GM18861 (cell line): ENCODE results near the gene NCAPH2.
A peak's percentile ranks its signal among the peaks of the same experiment; 100 is the strongest.
"Not testable (repeated sequence)": the region's sequence is repeated elsewhere in the genome, so short reads cannot be mapped to it uniquely, and the experiment has no call there.

Experiments used
- ATAC-seq: cut with Tn5 transposase; IDR thresholded peaks from one replicate; pipeline ENCODE4 v1.9.1; 2021; ENCODE audit not compliant: unreplicated experiment

Gene NCAPH2

DNA sequence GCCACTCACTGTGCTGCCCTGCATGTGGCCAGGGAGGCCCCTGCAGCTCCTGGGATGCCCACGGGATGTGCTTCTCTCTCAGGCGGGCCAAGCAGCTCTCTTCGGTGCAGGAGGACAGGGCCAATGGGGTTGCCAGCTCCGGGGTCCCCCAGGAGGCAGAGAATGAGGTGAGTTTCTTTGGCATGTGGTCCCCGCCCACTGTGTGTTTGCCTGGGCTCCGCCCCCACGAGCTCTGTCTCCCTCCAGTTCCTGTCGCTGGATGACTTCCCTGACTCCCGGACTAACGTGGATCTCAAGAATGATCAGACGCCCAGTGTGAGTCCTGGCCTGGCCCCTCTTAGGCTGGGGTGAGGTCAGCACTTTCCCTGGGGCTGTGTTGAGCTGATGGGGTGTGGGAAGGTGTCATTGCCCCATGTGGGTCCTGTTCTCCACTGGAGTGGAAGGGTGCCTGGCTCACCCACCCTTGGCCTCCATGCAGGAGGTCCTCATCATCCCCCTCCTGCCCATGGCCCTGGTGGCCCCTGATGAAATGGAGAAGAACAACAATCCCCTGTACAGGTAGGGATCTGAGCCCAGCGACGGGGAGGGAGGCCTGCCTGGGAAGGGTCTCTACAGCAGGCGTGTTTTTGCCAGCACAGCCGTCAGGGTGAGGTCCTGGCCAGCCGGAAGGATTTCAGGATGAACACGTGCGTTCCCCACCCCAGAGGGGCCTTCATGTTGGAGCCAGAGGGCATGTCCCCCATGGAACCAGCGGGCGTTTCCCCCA lies 9.7 kb downstream of the NCAPH2 start:
- no peak for ATAC-seq

DNA sequence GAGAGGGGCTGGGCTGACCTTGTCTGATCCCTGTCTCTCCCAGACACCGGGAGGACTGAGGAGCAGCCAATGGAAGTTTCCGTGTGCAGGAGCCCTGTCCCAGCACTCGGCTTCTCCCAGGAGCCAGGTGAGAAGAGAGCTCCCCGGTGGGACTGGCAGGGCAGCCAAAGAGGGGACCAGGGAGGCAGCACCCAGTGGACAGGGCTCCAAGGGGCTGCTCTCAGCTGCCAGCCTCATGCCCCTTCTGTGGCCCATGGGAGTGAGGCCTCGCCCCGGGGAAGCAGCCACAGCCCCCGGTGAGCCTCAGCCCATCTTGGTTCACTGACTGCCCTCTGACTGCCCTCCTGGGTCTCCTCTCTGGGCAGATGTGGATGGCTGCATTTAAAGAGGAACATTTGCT lies 10.6 kb downstream of the NCAPH2 start:
- no peak for ATAC-seq

- ATAC-seq, result no peak
Measured at GRCh38 chr22:50519151-50519550, 11.1 kb downstream of the NCAPH2 start.

GRCh38 chr22:50520184-50520583 lies 12.2 kb downstream of the NCAPH2 start:
- not testable (repeated sequence) for ATAC-seq

GRCh38 chr22:50520826-50521453 lies 12.9 kb downstream of the NCAPH2 start:
- ATAC-seq, result no peak

GRCh38 chr22:50521710-50522109 lies 13.7 kb downstream of the NCAPH2 start:
- ATAC-seq, result no peak

DNA sequence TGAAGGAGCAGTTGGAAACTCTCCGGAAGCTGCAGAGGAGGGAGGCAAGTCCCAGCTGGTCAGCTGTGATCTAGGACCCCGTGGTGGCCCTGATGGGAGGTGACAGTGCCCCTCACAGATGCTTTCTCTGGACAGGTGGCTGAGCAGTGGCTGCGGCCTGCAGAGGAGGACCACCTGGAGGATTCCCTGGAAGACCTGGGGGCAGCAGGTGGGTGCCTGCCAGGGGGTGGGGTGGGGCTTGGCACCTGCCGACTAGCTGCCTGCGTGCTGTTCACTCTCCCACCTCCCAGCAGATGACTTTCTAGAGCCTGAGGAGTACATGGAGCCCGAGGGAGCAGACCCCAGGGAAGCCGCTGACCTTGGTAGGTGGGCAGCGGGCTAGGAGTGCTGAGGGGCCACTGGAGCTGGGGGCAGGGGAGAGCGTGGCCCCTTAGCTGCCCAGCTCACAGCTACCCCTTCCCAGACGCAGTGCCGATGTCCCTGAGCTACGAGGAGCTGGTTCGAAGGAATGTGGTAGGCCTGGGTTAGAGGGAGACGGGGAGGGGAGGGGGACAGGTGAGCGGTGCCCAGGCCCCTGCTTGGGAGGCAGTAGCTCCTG lies 14.3 kb downstream of the NCAPH2 start:
- ATAC-seq, result no peak

DNA sequence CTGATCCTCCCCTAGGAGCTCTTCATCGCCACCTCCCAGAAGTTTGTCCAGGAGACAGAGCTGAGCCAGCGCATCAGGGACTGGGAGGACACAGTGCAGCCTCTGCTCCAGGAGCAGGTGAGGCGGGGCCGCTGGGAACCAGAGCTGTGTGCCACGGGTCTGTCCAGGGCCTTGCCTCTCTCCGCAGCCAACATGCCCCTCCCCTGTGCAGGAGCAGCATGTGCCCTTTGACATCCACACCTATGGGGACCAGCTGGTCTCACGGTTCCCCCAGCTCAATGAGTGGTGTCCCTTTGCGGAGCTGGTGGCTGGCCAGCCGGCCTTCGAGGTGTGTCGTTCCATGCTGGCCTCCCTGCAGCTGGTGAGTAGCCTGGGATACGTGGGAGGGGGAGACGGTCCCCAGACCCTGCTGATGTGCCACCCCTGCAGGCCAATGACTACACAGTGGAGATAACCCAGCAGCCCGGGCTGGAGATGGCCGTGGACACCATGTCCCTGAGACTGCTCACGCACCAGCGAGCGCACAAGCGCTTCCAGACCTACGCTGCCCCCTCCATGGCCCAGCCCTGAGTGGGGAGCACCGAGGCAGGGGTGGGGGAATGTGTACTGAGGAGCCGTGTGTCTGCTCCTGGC lies 14.9 kb downstream of the NCAPH2 start:
- ATAC-seq, result no peak

DNA sequence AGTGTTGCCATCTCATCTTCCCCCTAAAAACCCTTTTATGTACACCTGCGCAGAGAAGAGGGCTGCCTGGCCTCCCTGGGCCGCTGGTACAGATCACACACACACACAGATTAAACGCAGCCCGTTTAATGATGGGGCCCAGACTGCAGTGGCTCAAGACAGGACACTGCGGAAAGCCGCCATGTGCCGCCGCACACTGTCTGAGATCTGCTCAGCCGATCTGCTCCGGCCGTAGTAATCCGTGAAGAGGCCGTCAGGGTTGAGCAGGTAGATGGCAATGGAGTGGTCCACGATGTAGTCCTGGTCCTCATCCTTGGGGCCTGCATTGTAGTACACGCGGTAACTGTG lies 15.4 kb downstream of the NCAPH2 start:
- no peak for ATAC-seq

- ATAC-seq, result no peak
Measured at GRCh38 chr22:50523806-50524675, 16.0 kb downstream of the NCAPH2 start.

- ATAC-seq, result no peak
Measured at GRCh38 chr22:50524676-50525103, 16.7 kb downstream of the NCAPH2 start.

GRCh38 chr22:50525104-50525857 lies 17.3 kb downstream of the NCAPH2 start, which contains the start of gene SCO2:
SCO2 (minus strand) TSS chr22:50525598; CDS start chr22:50524411, 1,187 bp downstream.
- peak; percentile 36 for ATAC-seq

DNA sequence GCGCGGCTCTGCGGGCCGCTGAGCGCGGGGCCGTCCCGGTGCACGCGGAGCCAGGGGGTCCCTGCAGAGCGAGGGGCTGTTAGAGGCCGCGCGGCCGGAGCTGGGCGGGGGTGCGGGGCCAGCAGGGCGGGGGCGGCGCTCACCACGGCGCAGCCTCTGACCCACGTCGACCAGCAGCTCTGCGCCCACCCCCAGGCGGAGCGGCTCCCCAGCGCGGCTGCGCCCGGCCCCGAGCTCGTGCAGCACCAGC lies 17.8 kb downstream of the NCAPH2 start:
- ATAC-seq, result no peak

DNA sequence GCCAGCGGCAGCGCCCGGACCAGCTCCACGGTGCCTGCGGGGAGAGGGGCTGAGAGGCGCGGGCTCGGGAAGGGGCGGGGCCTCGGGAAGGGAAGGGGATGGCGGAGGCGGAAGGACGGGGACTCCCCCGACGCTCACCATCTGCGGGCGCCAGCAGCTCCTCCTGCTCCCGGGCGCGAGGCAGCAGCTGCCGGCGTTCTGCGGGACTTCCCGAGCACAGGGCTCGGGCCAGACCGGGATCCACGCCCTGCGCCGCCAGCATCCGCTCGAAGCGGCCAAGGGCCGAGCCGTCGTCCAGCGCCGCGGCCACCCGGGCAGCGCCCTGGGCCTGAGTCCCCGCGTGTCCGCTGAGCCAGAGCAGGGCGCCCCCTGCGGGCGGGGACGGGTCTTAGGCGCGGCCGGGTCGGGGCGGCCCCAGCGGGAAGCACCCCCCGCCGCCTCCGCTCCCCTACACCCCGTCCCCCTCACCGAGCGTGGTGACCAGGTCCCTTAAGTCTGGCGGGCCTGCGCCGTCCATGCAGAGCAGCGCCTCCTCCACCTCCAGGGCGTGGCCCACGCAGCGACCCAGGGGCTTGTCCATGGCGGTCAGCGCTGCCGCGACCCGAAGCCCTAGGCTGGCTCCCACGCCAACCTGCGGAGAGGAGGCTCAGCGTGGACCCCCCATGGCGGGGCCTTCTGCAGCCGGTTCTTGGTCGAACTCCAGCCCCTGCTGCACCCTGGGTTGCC lies 18.2 kb downstream of the NCAPH2 start:
- ATAC-seq, result peak; percentile 19

DNA sequence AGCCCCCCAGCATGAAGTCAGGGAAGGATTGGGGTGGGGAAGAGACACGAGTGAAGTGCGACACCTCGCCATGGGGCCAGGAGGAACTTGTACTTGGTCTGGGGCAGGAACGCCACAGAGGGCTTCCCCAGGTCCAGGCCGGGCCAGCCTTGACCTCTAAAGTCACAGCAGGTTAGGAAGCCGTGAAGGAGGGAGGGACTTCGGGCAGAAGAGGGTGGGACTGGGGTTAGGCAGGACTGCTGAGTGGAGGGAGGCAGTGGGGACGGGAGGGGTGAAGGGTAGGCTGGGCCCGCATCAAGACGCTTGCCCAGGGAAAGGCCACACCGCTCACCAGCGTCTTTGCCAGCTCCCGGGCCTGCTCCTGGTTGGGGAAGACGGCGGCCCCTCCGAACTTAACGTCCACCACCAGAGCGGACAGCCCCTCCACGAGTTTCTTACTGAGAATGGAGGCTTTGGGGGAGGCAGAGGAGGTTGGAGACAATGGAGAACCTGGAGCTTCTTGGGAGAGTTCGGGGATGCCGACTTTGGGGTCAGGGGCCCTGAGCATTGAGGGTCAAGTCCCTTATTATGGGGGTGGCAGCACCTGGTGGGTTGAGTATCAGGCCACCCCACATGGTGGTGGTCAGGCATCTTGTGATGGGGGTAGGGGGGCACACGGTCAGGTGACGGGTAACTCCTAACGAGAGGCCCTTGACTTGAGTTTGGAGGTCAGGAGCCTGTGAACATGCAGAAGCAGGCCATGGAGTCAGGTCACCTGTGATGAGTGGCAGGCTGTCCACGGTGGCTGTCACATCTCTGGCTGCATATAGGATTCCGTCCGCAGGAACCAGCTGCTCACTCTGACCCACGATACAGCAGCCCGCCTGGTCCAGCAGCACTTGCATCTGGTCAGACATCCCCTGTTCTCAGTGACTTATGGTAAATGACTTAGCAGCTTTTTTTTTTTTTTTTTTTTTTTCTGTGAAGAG lies 19.1 kb downstream of the NCAPH2 start:
- no peak for ATAC-seq

- ATAC-seq, result no peak
Measured at GRCh38 chr22:50527921-50528681, 20.1 kb downstream of the NCAPH2 start.

GRCh38 chr22:50528682-50529415 lies 20.8 kb downstream of the NCAPH2 start:
- no peak for ATAC-seq
